M059J (cell line): Measurements from ENCODE around the gene MBOAT1. TPM values are rescaled to one million over a fixed set of nuclear protein-coding genes. Genes with fewer than 3 reads are reported as not detected.
"Not testable (repeated sequence)": the region's sequence is repeated elsewhere in the genome, so short reads cannot be mapped to it uniquely, and the experiment has no call there.

ENCODE experiments used
- DNase-seq: peaks from one replicate; pipeline ENCODE4 v3.0.0-alpha.2; 2012; ENCODE audit warnings: low read depth
- total RNA-seq: library from RNA; depleted of rRNA; stranded (reverse); fragments of >200 nt; shearing (Covaris generic); gene quantifications from 2 replicates; pipeline ENCODE4 v1.2.3, GENCODE V29; 2014

The MBOAT1 gene
- total RNA-seq, 1 experiment from 2014 or later: 32.3 TPM

GRCh38 chr6:20203561-20204511, 8.4 kb downstream of the MBOAT1 start:
- peak; percentile 68 for DNase-seq

- peak; percentile 76 for DNase-seq
Observed at GRCh38 chr6:20202699-20203302, 9.5 kb downstream of the MBOAT1 start.

GRCh38 chr6:20202324-20202658, 10.0 kb downstream of the MBOAT1 start:
- no peak for DNase-seq

GRCh38 chr6:20200761-20201630, 11.3 kb downstream of the MBOAT1 start:
- peak; percentile 20 for DNase-seq

GRCh38 chr6:20198775-20199174, 13.5 kb downstream of the MBOAT1 start:
- peak; percentile 41 for DNase-seq

GRCh38 chr6:20198156-20198774, 14.0 kb downstream of the MBOAT1 start:
- no peak for DNase-seq

- DNase-seq: peak; percentile 38
Observed at GRCh38 chr6:20197251-20197650, 15.0 kb downstream of the MBOAT1 start.

- DNase-seq: peak; percentile 26
Observed at GRCh38 chr6:20192625-20193024, 19.6 kb downstream of the MBOAT1 start.

- peak; percentile 21 for DNase-seq
Observed at GRCh38 chr6:20191992-20192391, 20.3 kb downstream of the MBOAT1 start.

GRCh38 chr6:20188630-20189075, 23.6 kb downstream of the MBOAT1 start:
- DNase-seq: peak; percentile 27

GRCh38 chr6:20186981-20187380, 25.3 kb downstream of the MBOAT1 start:
- DNase-seq: peak; percentile 97

GRCh38 chr6:20183706-20184105, 28.6 kb downstream of the MBOAT1 start:
- no peak for DNase-seq

GRCh38 chr6:20182926-20183521, 29.2 kb downstream of the MBOAT1 start:
- DNase-seq: peak; percentile 98

GRCh38 chr6:20182069-20182468, 30.2 kb downstream of the MBOAT1 start:
- DNase-seq: no peak

GRCh38 chr6:20180935-20181334, 31.3 kb downstream of the MBOAT1 start:
- DNase-seq: peak; percentile 68

GRCh38 chr6:20179287-20180045, 32.8 kb downstream of the MBOAT1 start:
- DNase-seq: not testable (repeated sequence)

GRCh38 chr6:20178327-20178726, 33.9 kb downstream of the MBOAT1 start:
- no peak for DNase-seq

GRCh38 chr6:20175810-20176410, 36.4 kb downstream of the MBOAT1 start:
- no peak for DNase-seq

- DNase-seq: peak; percentile 39
Observed at GRCh38 chr6:20173833-20174792, 38.2 kb downstream of the MBOAT1 start.
